ENCODE measurements around the gene CIAO2A.

DNA sequence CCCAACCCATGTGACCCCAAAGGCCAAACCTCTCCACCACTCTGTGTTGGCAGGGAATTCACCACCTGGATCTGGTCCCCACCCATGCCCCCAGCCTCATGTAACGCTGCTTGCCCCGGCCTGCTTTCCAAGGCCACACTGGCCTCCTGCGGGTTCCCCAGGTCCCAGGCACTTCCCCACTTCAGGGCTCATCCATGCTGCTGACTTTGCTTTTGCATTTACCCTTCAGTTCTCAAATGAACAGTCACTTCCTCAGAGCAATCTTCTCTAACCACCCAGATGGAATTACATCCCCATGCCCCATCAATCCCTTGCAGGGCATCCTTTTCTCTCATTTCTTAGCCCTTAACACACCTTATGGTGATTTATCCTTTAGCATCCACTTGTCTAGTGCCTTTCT lies 56.5 kb downstream of the CIAO2A start:
- TF ChIP-seq CTCF (conservative IDR thresholded peaks at IDR 0.05; ENCODE audit: low read length) (no peak), EZH2phosphoT487 (IDR thresholded peaks at IDR 0.05; ENCODE audit: borderline replicate concordance) (no peak)
